Middle frontal gyrus (tissue), 1 donor: ENCODE data around the gene CRACDL.
"Not testable (repeated sequence)": the region's sequence is repeated elsewhere in the genome, so short reads cannot be mapped to it uniquely, and the experiment has no call there.

Experiments used
- DNase-seq: peaks from one replicate; pipeline ENCODE4 v3.0.0-alpha.2; 2015; ENCODE audit warnings: low spot score; ENCODE audit errors: extremely low spot score

CRACDL gene

DNA sequence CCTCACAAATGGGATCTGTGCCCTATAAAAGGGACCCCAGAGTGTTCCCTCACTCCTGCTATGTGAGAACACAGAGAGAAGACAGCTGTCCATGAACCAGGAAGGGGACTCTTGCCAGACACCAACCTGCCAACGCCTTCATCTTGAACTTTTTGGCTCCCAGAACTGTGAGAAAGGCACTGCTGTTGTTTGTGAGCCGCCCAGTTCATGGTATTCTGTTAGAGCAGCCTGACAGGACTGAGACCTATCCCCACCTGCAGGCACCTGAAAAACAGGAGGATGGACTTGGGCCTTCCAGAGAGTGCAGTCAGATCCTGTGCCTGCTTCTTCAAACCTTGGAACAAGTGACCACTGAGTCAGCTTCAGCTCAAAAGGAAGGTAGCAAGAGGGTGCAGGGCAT, 51.4 kb downstream of the CRACDL start:
- DNase-seq: no peak

DNA sequence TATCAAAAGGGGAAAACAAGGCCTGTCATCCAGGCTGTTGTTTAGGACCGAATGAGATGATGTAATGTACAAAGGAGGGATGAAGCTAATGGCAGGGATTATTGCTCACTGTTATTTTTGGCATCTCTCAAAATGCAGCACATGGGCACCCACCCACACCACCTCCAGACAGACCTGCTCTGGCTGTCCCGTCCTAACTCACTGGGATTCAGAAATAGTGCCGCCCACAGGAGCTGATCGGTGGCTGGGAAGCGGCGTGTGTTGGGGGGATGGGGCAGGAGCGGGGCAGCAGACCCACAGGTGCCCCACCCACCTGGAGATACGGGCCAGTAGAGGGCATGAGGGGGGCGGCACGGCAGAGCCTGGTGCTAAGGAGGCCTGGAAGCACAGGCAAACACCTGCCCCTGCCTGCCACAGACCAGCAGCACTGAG, 52.2 kb downstream of the CRACDL start:
- DNase-seq: peak; percentile 44

DNA sequence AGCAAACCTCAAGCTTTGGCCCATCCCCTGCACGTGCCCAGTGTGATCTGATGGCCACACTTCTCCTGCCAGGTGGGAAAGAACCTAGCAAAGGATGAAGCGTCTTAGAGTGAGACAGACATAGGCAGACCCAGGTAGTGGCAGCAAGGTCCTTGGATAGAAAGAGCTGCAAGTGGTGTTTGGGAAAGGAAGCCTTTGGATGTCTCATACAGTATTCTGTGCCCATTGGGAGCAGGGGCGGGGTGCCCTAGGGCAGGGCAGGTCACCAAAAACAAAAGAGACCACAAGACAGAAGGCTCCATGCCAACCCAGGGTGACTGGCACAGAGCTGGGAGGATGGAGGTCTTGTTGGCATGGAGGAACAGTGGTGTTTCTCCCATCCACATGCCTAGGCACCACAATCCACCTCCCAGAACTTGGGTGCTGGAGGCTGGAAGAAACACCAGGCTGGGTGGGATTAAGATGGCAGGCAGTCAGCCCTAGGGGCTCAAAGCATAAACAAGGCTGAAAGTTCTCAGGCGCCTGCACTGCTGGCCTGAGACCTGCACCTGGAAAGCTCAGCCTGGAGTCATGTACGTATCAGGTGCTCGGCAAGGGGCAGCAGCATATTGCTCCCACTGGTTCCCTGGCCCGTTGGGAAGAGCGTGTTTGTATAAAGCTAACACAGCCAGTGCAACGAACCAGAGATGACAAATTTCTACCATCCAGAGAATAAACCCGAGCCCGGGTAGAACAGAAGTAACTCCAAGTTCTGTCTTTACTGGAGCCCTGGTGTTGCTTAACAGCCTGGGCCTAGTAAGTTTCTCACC, 52.9 kb downstream of the CRACDL start:
- DNase-seq: no peak

DNA sequence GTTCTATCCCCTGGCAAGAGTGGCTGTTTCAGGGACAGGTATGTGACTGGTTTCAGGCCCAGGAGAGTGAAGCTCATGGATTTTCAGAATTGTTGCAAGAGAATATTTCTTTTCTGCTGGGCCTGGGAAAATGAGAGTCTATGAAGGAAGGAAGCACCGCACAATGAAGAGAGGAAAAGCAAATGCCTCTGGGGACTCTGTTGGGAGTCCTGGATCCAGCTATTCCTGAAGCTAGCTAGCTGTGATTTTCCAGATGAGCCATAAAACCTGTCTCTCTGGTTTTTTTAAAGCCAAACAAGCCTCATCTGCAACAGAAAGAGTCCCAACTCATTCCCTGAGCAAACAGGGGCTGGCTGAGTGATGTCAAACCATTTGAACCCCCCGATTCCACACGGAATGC, 53.7 kb downstream of the CRACDL start:
- no peak for DNase-seq

DNA sequence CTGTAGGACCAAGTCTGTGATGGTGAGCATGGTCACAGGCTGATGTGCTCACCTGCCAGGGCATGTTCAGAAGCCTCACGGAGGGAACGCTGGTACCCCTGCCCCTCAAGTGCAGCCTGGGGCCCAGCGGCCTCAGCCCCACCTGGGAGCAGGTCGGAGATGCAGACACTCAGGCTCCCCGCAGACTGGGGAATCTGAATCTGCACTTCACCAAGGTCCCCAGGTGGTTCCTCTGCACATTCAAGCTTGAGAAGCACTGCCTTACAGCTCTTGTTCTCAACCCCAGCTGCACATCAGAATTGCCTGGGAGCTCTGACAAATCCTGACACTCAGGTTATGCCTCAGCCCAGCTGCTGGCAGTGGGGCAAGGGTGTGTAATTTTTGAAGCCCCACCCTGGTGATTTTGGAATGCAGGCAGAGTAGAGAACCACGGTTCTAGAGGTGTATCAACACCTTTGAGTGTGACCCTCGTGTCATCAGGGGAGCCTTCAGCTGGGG, 54.8 kb downstream of the CRACDL start:
- no peak for DNase-seq

DNA sequence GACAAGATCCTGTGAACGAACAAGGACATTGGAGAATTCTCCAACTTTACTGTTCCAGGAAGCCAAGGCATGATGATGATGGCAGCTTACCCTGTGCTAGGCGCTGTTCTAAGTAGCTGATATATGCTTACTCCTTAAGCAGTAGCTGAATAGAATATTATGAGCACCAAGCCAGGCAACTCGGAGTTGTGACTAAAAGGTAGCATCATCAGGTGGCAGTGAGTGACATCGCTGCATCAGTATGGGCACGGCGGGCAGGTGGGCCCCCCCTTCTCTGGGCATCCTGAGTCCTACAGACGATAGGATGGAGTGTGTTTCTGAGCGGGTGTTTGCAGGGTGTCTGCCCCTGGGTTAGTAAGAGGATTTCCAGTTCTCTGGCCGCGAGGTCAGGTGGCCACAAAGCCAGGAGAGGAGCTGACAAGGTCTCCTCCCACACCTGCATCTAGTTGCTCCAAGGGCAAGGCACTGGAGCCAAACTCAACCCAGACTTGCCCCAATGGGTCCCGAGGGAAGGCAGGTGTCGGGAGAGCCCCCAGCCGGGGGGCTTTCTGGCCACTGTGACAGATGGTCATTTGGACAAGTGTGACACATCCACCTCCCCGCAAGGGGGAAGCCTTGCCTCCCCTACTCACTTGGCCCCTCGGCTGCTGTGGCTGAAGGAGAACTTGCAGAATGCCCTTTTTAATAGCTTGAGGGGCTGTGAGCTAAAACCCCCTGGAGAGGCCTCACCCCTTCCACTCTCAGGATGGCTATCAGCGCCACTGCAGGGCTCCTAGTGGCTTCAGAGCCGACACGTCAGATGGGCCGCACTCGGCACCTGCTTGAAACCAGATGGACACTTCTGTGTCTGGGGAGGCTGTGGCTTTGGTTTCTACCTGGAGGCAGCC, 55.5 kb downstream of the CRACDL start:
- no peak for DNase-seq

DNA sequence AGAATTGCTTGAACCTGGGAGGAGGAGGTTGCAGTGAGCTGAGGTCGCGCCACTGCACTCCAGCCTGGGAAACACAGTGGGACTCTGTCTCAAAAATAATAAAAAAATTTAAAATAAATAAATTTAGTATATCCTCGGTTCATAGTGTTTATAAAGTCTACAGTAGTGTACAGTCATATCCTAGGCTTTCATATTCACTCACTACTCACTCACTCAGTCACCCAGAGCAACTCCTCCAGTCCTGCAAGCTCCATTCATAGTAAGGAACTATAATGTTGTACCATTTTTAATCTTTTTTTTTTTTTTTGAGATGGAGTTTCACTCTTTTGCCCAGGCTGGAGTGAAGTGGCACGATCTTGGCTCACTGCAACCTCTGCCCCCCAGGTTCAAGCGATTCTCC, 58.4 kb downstream of the CRACDL start:
- DNase-seq: not testable (repeated sequence)

DNA sequence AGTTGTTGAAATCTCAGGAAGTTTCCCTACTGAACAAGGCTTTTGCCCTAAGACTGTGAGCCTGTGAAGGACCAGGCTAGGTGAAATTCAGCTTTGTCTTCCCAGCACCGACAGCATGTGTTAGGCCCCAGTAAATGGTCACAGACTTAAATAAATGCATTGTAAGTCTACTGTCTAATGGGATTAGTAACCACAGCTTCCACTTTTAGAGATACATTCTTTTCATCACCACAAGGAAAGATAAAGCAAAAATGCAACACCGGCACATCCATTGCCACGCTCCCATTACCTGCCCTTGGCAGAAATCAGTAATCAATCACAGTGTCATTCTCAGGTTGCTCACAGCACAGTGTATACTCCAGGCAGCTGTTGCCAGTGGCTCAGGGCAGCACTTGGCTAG, 59.3 kb downstream of the CRACDL start:
- DNase-seq: no peak

DNA sequence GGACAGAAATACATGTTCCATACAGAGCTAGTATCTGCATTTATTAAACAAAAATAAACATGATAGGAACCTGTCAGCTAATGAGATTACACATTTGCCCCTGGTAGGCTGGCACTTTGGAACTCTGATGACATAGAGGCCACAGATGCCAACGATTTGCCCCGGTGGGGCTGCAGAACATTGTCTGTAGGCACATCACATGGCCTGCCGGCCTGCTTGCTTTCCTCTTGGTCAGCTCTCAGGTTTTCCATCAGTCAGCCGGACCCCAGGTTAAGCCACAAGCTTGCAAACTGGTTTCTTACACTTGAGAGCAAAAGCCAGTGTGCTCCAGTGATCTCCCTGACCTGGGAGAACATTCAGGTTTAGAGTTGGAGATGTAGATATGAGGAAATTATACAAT, 60.3 kb downstream of the CRACDL start:
- DNase-seq: no peak

DNA sequence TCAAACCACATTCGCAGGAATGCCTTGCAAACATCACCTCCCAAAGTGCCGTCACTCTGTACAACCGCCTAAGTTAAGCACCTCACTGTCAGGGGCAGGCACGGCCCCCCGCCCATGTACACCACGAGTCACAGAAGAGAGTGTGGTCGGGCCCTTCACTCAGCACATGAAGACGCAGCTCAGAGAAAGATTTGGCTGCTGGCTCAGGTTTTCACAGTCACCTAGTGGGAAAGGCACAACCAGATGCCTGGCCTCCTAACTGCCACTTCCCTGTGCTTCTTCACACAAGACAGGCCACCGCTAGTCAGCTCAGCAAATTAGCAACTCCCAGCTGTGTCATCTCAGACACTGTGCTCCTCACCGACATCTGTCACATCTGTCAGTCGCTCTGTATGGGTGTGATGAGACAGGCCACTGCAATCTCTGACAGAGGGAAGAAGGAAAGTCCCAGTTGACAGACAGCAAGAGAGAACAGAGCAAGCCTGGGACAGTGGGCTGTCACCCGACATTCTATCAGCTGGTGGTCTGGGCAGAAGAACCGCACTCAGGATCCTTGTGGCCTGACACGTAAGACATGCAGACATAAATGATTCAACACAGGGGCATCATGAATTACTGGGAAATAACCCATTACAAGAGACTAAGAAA, 60.8 kb downstream of the CRACDL start:
- no peak for DNase-seq

DNA sequence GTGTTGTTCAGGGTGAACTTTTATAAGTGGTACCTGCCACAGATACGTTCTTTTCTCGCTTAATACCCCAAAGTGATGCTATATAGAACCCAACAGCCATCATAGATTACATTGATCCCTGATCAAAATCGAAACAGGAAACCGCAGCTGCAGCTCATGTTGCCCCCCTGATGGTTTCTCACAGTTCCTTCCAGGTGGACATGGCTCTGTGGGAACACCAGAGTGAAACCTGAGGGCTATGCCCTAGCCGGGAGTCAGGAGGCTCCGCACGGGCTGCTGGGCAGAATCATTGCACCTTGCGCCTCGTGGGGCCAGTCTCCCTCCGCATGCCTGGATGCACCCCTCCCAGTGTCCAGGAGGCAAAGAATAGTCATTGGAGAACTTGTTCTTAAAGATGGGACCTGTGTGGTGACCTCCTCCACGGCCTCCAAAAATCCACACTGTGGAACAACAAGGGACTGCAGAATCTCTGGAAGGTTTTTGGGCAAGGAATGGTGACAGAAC, 61.8 kb downstream of the CRACDL start:
- DNase-seq: no peak

DNA sequence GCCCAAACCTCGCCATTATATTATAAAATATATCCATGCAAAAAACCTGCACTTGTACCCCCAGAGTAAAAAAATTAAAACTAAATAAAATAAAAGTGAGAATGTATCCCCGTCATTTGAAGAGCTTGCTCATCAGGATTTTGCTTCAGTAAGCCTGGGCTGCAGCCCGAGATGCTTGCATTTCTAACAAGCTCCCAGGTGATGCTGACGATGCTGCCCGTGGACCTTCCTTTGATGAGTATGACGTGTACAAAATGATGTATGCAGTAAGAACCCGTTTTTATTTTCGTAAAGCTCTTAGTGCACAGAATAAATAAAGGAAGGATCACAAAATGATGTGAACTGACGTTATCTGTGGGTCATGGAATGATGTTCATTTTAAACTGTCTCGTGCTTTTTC, 63.5 kb downstream of the CRACDL start:
- DNase-seq: no peak

DNA sequence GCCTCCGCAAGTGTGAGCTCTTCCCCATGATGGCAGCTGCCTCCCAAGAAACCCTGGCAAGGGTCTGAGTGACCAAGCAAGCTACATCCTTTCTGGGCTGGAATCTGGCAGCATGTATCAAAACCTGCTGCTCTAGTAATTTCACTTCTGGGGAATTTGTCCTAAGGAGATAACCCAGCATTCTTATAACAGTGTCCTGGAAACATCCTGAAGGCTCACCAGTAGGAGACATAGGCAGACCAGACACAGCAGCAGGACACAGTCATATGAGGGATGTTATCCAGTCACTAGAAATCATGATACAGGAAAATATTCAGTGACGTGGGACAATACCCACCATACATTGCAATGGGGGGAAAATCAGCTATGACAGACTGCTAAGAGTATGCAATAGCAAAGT, 64.5 kb downstream of the CRACDL start:
- DNase-seq: no peak

DNA sequence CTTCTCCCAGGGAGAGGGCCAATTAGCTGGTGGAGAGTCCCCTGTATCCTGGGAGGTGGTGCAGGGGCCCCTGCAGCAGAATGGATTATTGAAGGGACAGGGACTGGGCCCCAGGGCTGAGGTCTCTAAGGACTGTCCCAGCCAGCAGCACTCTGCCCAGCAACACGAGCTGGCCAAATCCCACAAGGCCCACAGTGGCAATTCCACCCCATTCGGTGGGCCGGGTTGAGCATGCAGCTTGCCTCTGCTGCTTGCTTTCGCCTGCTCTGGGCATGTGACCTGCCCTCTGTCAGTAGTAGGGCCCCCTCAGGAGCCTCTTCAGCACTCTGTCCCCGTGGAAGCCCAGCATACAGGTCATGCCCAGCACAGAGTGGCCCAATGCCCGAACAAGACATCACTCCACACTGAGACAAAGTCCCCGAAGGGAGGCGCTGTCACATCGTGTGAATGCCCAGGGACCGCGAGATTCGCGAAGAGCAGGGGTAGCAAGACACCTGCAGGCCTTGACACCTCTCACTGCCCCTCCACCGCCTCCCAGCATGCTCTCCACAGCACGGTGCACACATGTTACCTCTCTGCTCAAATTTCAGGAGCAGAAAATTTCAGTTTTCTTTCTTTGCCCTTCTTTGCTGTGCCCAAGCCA, 65.4 kb downstream of the CRACDL start:
- DNase-seq: no peak

DNA sequence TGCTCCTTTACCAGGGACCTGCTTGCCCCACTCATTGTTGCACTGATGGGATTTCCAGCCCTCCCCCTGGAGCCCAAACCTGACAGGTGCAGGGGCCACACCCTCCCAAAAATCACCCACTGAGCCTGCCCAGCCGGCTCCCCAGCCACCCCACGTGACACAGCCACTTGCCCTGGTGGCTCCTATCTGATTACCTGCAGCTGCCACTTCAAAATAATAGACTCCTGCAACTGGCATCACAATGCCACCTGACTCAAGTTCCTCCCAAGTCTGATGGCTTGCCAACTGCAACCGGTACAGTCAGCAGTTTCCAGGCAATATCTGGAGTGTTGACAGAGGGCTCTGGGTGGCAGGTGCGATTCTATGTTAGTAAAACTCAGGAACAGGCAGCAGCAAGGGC, 66.2 kb downstream of the CRACDL start:
- DNase-seq: no peak

DNA sequence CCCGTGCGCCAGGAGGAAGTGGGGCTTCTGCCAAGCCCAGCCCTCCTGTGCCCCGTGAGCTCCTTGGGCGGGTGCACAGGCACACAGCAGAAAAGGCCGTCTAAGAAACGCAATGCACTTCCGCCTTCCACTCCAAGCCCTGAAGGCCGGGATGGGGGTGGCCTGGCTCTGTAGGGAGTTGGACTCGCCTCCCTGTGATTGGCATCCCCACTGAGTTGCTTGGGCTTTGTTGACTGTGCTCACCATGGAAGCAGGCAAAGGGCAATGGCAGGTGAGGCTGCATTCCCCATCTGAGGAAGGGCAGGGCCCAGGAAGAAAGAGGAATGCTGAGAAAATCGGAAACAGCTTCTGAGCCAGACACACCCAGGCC, 66.8 kb downstream of the CRACDL start:
- DNase-seq: no peak

DNA sequence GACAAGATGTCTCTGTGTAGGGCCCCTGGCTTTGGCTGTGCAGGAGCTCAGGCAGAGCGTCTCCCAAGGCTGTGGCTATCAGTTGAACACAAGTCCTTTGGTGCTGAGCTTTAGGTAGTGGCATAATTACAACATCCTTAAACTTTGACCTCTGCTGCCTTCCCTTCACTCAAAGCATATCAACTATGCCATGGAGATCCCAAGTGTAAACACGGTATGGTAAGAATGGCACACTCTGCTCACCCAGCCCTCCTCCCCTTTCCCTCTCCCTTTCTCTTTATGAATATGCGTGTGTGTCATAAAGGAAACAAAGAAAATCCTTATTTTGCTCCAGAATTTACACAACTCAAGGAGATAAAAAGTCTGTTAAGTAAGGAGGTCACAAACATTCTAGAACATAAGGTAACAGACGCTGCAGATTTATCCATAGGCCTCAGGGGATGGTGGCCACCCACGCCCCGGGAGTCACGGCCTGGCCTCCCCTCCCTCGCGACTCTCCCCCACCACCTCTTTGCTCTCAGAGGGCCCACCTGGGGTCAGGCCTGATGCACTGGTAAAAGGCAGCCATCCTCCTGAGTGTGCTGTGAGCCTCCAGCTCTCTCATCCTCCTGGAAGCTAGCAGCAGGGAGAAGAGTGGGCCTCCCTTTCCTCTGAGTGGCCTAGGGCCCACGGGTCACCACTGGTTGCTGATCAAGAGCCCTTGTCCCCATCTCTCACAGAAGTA, 67.3 kb downstream of the CRACDL start:
- no peak for DNase-seq

DNA sequence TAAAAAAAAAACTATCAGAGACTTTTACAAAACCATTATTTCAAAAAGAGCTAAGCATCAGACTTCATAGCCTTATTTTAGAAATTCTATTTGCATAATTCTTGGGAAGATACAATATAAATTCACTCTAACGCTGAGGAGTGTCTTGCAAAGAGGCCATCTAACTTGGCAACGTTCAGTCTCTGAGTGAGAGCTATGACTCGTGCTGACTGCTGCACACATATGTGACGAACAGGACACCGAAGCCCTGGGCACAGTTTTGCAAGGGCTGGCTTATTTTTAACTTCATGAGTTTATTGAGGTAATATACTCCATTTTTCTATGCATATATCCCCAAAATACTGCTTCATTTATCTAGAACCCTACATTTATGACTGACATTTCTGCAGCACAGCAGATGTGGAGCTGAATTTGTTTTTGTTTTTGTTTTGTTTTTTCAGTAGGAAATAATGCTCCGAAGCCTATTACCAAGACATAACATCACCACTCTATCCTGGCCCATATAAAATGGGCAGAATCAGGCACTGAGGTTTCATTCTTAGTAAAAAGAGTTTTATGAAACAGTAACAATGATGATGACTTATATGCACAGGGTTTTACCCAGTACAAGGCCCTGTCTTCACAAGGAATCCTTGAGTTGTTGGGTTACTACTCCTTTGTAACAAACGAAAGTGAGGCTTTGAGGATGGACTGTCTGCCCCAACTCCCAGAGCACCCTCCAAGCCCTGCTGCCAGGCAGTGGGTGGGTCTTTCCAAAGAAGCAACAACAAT, 68.3 kb downstream of the CRACDL start:
- DNase-seq: no peak

DNA sequence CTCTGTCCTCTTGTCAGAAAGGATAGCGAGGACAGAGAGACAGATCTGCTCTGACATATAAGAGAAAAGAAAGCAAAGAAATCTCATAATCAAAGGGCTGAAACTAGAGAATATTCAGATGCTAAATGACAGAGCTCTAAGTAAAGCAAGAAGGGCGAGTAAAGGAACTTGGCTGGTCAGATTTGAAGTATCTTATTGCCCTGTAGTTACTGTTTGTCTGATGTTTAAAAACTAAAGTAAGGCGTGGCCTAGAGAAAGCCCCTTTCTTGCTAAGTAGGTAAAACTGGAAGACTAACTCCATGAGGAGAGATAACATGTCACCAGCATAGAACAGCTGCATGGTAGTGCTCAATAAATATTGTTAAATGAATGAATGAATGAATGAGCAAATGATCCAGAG, 70.0 kb downstream of the CRACDL start:
- no peak for DNase-seq

DNA sequence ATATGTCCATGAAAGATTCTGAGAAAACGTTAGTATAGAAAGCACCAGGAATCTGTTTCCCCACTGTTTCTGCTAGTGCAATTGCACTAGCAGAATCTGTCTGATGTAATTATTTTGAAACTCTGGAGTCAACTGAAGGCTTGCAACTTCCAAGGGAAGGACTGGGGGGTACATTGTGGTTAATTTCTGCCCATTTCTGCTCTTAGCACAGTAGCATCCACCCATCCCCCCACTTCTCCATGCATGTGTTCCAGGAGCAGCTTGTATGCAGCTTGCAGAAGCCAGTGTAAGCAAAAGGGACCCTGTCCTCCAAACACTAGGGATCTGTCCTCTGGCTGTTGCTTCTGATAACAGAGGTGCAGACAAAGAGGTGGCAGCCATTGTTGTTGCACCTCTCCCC, 74.4 kb downstream of the CRACDL start:
- DNase-seq: no peak
